ENCODE results near the gene GJB3. TPM values are rescaled to one million over a fixed set of nuclear protein-coding genes. Genes with fewer than 3 reads are reported as not detected.

The GJB3 gene
- total and polyA plus RNA-seq, 2 of the 13 experiments (the other 11 are each of a cell fraction or from before 2014, with no cell fraction given), result not detected

DNA sequence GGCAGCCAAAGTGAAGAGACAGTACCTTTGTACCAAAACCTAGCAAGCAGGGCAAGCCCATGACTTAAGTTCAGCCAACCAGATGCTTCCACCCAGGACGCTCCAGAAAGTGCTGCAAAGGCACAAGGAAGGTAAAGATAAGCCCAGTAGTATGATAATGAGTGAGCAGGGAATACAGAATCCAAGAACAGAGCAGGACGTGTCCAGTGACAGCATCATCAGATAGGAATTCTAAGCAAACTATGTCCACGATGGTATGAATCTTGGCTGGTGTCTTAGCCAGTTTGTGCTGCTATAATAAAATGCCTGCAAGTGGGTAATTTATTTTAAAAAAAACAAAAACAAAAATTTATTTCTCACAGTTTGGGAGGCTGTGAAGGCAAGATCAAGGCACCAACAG lies 25.4 kb downstream of the GJB3 start (continued):
- TF ChIP-seq HNF4A (CRISPR knock-in tag; IDR thresholded peaks at IDR 0.05), result no peak
- TF ChIP-seq HDAC1 (CRISPR knock-in tag; IDR thresholded peaks at IDR 0.05), result no peak
- TF ChIP-seq ZFP36L1 (CRISPR knock-in tag; IDR thresholded peaks at IDR 0.05), result no peak
- TF ChIP-seq TARDBP (CRISPR knock-in tag; IDR thresholded peaks at IDR 0.05), result no peak

DNA sequence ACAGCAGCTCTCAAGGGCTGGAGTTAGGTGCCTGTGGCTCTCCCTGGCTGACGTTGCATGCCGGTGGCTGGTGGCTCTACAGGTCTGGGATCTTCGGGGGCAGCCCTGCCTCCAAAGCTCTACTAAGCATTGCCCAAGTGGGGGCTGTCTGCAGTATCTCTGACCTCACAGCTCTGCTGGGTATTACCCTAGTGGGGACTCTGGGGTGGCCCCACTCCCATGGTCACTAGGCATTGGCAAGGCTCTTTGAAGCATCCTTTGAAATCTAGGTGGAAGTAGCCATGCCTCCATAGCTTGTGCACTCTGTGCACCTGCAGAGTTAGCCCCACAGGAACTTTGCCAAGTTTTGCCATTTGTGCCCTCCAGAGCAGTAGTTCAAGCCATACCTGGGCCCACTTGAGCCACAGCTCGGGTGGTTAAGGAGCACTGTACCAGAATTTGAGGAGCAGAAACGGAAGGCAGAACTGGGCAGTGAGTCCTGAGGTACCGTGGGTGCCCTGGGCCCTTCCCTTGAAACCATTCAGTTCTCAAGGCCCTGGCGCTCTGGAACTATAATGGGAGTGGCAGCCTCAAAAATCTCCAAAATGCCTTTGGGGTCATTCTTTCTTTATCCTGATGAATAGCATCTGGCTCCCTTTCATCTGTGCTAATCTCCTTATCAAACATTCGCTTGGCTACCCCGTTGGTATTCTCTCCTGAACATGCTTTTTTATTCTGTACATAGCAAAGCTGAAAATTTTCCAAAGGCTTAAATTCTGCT lies 27.2 kb downstream of the GJB3 start:
- H3K79me2 ChIP-seq (ENCODE audit: insufficient read depth, low read length), result no peaks in the 10 kb centered on the region
- no peak overlapping the region for H3K4me3 ChIP-seq (replicated peaks in 1 of 3; ENCODE audit: insufficient read depth in 1 of 3, low read depth in 2 of 3, low read length in 3 of 3)
- no peak overlapping the region for H3K27ac ChIP-seq (ENCODE audit: extremely low read length, insufficient read depth, low read length)
- H3K36me3 ChIP-seq (replicated peaks in 1 of 2; ENCODE audit: control insufficient read depth in 1 of 2, insufficient read depth in 2 of 2, low read length in 2 of 2), result no peaks in the 10 kb centered on the region
- no peak overlapping the region for H3K4me2 ChIP-seq (ENCODE audit: low read depth, low read length)
- WGBS (ENCODE audit: low lambda C conversion rate), result 34% methylated on average over 4 of the region's 9 CpGs
- intact Hi-C loops (cut with micrococcal nuclease; ENCODE audit: unreplicated experiment) (no loop called here), in situ Hi-C loops (cut with HindIII; ENCODE audit: extremely low pct_ligation_motif_present, low pct_unique_long_range_greater_than_20kb) (no loop called here)
- ATAC-seq (no peak), FAIRE-seq (no peak), DNase-seq (ENCODE audit: low spot score) (no peak)
- no peak overlapping the region for H3K9ac ChIP-seq (ENCODE audit: insufficient read depth, low read depth, low read length)
- H4K20me1 ChIP-seq (ENCODE audit: insufficient read depth, low read length), result no peaks in the 10 kb centered on the region
- H3K4me1 ChIP-seq (ENCODE audit: insufficient read depth, low read length), result no peaks in the 10 kb centered on the region
- ChIA-PET CTCF (ENCODE audit: low intra/inter-chr PET ratio, low total read pairs) (no interaction called here), POLR2A (no interaction called here)
- no TSS peak for BruUV-seq (replicated peaks)
- no peaks in the 10 kb centered on the region for H3K27me3 ChIP-seq (ENCODE audit: control insufficient read depth in 1 of 2, insufficient read depth in 2 of 2, low read length in 2 of 2)
- H2AFZ ChIP-seq (ENCODE audit: low read length), result no peak overlapping the region
- H3K9me3 ChIP-seq (ENCODE audit: low read length), result no peaks in the 10 kb centered on the region
- TF ChIP-seq FIP1L1 (IDR thresholded peaks at IDR 0.05; ENCODE audit: borderline replicate concordance, insufficient read depth, low read depth, low read length), result no peak
- TF ChIP-seq GTF2F1 (IDR thresholded peaks at IDR 0.05; ENCODE audit: low read length), result no peak
- TF ChIP-seq, protein P1, sequence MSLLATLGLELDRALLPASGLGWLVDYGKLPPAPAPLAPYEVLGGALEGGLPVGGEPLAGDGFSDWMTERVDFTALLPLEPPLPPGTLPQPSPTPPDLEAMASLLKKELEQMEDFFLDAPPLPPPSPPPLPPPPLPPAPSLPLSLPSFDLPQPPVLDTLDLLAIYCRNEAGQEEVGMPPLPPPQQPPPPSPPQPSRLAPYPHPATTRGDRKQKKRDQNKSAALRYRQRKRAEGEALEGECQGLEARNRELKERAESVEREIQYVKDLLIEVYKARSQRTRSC (CRISPR knock-in tag; IDR thresholded peaks at IDR 0.05; ENCODE audit: low read depth), result no peak
- TF ChIP-seq ZNF484 (CRISPR knock-in tag; IDR thresholded peaks at IDR 0.05; ENCODE audit: borderline replicate concordance, low read depth), result no peak
- no peak for TF ChIP-seq ZFP82 (CRISPR knock-in tag; IDR thresholded peaks at IDR 0.05; ENCODE audit: borderline replicate concordance)
- no peak for TF ChIP-seq ZNF124 (CRISPR knock-in tag; IDR thresholded peaks at IDR 0.05)
- no peak for TF ChIP-seq ZNF780A (CRISPR knock-in tag; IDR thresholded peaks at IDR 0.05)
- TF ChIP-seq ZNF644 (CRISPR knock-in tag; IDR thresholded peaks at IDR 0.05; ENCODE audit: low read depth), result no peak
- TF ChIP-seq, protein P2, sequence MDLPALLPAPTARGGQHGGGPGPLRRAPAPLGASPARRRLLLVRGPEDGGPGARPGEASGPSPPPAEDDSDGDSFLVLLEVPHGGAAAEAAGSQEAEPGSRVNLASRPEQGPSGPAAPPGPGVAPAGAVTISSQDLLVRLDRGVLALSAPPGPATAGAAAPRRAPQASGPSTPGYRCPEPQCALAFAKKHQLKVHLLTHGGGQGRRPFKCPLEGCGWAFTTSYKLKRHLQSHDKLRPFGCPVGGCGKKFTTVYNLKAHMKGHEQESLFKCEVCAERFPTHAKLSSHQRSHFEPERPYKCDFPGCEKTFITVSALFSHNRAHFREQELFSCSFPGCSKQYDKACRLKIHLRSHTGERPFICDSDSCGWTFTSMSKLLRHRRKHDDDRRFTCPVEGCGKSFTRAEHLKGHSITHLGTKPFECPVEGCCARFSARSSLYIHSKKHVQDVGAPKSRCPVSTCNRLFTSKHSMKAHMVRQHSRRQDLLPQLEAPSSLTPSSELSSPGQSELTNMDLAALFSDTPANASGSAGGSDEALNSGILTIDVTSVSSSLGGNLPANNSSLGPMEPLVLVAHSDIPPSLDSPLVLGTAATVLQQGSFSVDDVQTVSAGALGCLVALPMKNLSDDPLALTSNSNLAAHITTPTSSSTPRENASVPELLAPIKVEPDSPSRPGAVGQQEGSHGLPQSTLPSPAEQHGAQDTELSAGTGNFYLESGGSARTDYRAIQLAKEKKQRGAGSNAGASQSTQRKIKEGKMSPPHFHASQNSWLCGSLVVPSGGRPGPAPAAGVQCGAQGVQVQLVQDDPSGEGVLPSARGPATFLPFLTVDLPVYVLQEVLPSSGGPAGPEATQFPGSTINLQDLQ (CRISPR knock-in tag; IDR thresholded peaks at IDR 0.05), result no peak
- no peak for TF ChIP-seq ISX (CRISPR knock-in tag; conservative IDR thresholded peaks at IDR 0.05)
- no peak for TF ChIP-seq SATB2 (CRISPR knock-in tag; IDR thresholded peaks at IDR 0.05)
- TF ChIP-seq JUND (CRISPR knock-in tag; IDR thresholded peaks at IDR 0.05), result no peak
- TF ChIP-seq HNRNPUL1 (IDR thresholded peaks at IDR 0.05; ENCODE audit: low read depth, low read length), result no peak
- TF ChIP-seq SYNCRIP (IDR thresholded peaks at IDR 0.05; ENCODE audit: insufficient read depth, low read depth, low read length), result no peak
- no peak for TF ChIP-seq SOX6 (IDR thresholded peaks at IDR 0.05)
- TF ChIP-seq SOX6 (CRISPR knock-in tag; IDR thresholded peaks at IDR 0.05), result no peak
- no peak for TF ChIP-seq ZNF549 (CRISPR knock-in tag; IDR thresholded peaks at IDR 0.05)
